Thyroid gland (tissue), 4 donors: ENCODE data around the gene AKNA. TPM values are rescaled to one million over a fixed set of nuclear protein-coding genes. Genes with fewer than 3 reads are reported as not detected.

ENCODE experiments used
- DNase-seq, 2 donors: peaks; one replicate each; pipeline ENCODE4 v3.0.0-alpha.2; 2019
- H3K27ac ChIP-seq, 3 donors: fragments of 200-600 bp; sonication (generic); 1 replicate in 2 of 3; 2 replicates in 1 of 3; pipeline ENCODE4 v1.5.1; 2016 to 2019; ENCODE audit warnings: mild to moderate bottlenecking in 1 of 3, moderate library complexity in 1 of 3
- H3K27me3 ChIP-seq: fragments of 200-600 bp; sonication (generic); one replicate; pipeline ENCODE4 v1.5.1; 2019
- H3K36me3 ChIP-seq, 2 donors: fragments of 200-600 bp; sonication (generic); one replicate each; pipeline ENCODE4 v1.5.1; 2016 to 2019
- H3K4me1 ChIP-seq, 2 donors: fragments of 200-600 bp; sonication (generic); one replicate each; pipeline ENCODE4 v1.5.1; 2017 to 2019
- H3K4me3 ChIP-seq, 3 donors: fragments of 200-600 bp; sonication (generic); replicated peaks in 1 of 3; 1 replicate in 2 of 3; 2 replicates in 1 of 3; pipeline ENCODE4 v1.5.1; 2016; ENCODE audit warnings: mild to moderate bottlenecking in 1 of 3
- H3K9me3 ChIP-seq: fragments of 200-600 bp; sonication (generic); one replicate; pipeline ENCODE4 v1.5.1; 2017
- CTCF ChIP-seq, 6 experiments: fragments of 200-600 bp in 3 of 6; fragments of 450-650 bp in 3 of 6; sonication (generic) in 3 of 6; IDR thresholded peaks; one replicate each; pipeline ENCODE4 v1.5.1; 2016 to 2019; ENCODE audit warnings: antibody characterized with exemption in 6 of 6, mild to moderate bottlenecking in 2 of 6, inconsistent platforms in 1 of 6, moderate library complexity in 1 of 6
- POLR2A ChIP-seq, 2 donors: fragments of 450-650 bp; IDR thresholded peaks; one replicate each; pipeline ENCODE4 v1.6.1; 2017; ENCODE audit warnings: antibody characterized with exemption in 2 of 2, mild to moderate bottlenecking in 2 of 2, moderate library complexity in 1 of 2
- WGBS, 2 donors: methylation state at CpG; one replicate each; pipeline ENCODE4 v1.1.5; 2017; 5-methylcytosine and 5-hydroxymethylcytosine counted together
- intact Hi-C: fragments of 100-400 bp; cut with DNase I; formaldehyde crosslinking; loops from one replicate; pipeline ENCODE4 v1.15.1; 2023
- total RNA-seq, 4 donors: library from RNA; depleted of rRNA; stranded (reverse); fragments of >200 nt; gene quantifications; one replicate each; pipeline ENCODE4 v1.2.3, GENCODE V29; 2016

Gene AKNA
- total RNA-seq, 4 donors from 2014 or later: 10.0 to 17.0 (median 12.5) TPM

- H3K9me3 ChIP-seq: no peaks in the 10 kb centered on the region
- peaks cover 2 to 14% of the 10 kb centered on the region in 2 donors for H3K36me3 ChIP-seq
- peaks cover 7 to 14% of the 10 kb centered on the region in 2 donors for H3K4me1 ChIP-seq
- 61 to 70% methylated on average over 7 of the region's 7 CpGs for WGBS, 2 donors
- no peak overlapping the region for H3K4me3 ChIP-seq
- no peaks in the 10 kb centered on the region for H3K27me3 ChIP-seq
- intact Hi-C loops: no loop called here
- no peak overlapping the region for H3K27ac ChIP-seq
- TF ChIP-seq POLR2A (IDR thresholded peaks at IDR 0.05) (no peak), CTCF (IDR thresholded peaks at IDR 0.05) (no peak)
- no peak for DNase-seq
Measured at GRCh38 chr9:114371343-114371944, 16.3 kb downstream of the AKNA start.

- no peak for DNase-seq
- Histone ChIP-seq H3K27ac (no peak overlapping the region), H3K9me3 (no peaks in the 10 kb centered on the region), H3K4me1 (peaks cover 7 to 14% of the 10 kb centered on the region in 2 donors), H3K36me3 (peaks cover 0 to 12% of the 10 kb centered on the region in 2 donors), H3K27me3 (no peaks in the 10 kb centered on the region), H3K4me3 (no peak overlapping the region)
- intact Hi-C loops: no loop called here
- WGBS, 2 donors: 89 to 95% methylated on average over 3 to 4 of the region's 4 CpGs
- TF ChIP-seq POLR2A (IDR thresholded peaks at IDR 0.05) (no peak), CTCF (IDR thresholded peaks at IDR 0.05) (no peak)
Measured at GRCh38 chr9:114370968-114371320, 16.8 kb downstream of the AKNA start.

GRCh38 chr9:114370251-114370967 is 17.4 kb downstream of the AKNA start:
- H3K27ac ChIP-seq: no peak overlapping the region
- peaks cover 7 to 14% of the 10 kb centered on the region in 2 donors for H3K4me1 ChIP-seq
- WGBS, 2 donors: 81 to 83% methylated on average over 6 of the region's 6 CpGs
- H3K9me3 ChIP-seq: no peaks in the 10 kb centered on the region
- H3K27me3 ChIP-seq: no peaks in the 10 kb centered on the region
- TF ChIP-seq CTCF (IDR thresholded peaks at IDR 0.05) (no peak), POLR2A (IDR thresholded peaks at IDR 0.05) (no peak)
- H3K36me3 ChIP-seq: peaks cover 0 to 12% of the 10 kb centered on the region in 2 donors
- intact Hi-C loops: no loop called here
- no peak for DNase-seq
- H3K4me3 ChIP-seq: no peak overlapping the region

- no peaks in the 10 kb centered on the region for H3K27me3 ChIP-seq
- H3K4me1 ChIP-seq: peaks cover 7 to 18% of the 10 kb centered on the region in 2 donors
- H3K36me3 ChIP-seq: peaks cover 0 to 12% of the 10 kb centered on the region in 2 donors
- intact Hi-C loops: no loop called here
- no peaks in the 10 kb centered on the region for H3K9me3 ChIP-seq
- no peak overlapping the region for H3K4me3 ChIP-seq
- TF ChIP-seq CTCF (IDR thresholded peaks at IDR 0.05): no peak
- no peak for TF ChIP-seq POLR2A (IDR thresholded peaks at IDR 0.05)
- DNase-seq: no peak
- H3K27ac ChIP-seq: no peak overlapping the region
- WGBS, 2 donors: 96% methylated on average over 9 of the region's 9 CpGs
Measured at GRCh38 chr9:114369216-114370130, 18.3 kb downstream of the AKNA start.
